ENCODE measurements around the gene IL10RB. TPM values are rescaled to one million over a fixed set of nuclear protein-coding genes. Genes with fewer than 3 reads are reported as not detected.

IL10RB gene
- total and polyA plus RNA-seq, 2 of the 8 experiments (the other 6 are each of a cell fraction or from before 2014, with no cell fraction given): 2.7 to 3.2 TPM

- TF ChIP-seq CREB1 (IDR thresholded peaks at IDR 0.05): peak; percentile 23; the same call in 1 of the 2 replicates
- no peak for TF ChIP-seq CHD1 (IDR thresholded peaks at IDR 0.05; ENCODE audit: low read depth, low read length)
- no peak for TF ChIP-seq HDAC2 (IDR thresholded peaks at IDR 0.05; ENCODE audit: borderline replicate concordance in 1 of 2, low read depth in 2 of 2, low read length in 2 of 2)
- peak; percentile 82 for TF ChIP-seq KDM4A (IDR thresholded peaks at IDR 0.05; ENCODE audit: low read depth, low read length, severe bottlenecking)
- TF ChIP-seq TAF1 (IDR thresholded peaks at IDR 0.05; ENCODE audit: low read depth, low read length): 0 out of 2 replicates have a peak, but pooled peaks have one; percentile 13
- TF ChIP-seq TBP (IDR thresholded peaks at IDR 0.05; ENCODE audit: low read depth, low read length): no peak
- TF ChIP-seq POLR2AphosphoS5 (IDR thresholded peaks at IDR 0.05; ENCODE audit: low read depth, low read length): peak; percentile 33; the same call in 1 of the 2 replicates
- 0 out of 4 replicates have a peak, but pooled peaks of 1 of the 2 experiments have one; percentile 14 for TF ChIP-seq SIN3A (conservative IDR thresholded peaks at IDR 0.05 in 1 of 2, IDR thresholded peaks at IDR 0.05 in 1 of 2; ENCODE audit: low read depth in 1 of 2, low read length in 2 of 2)
- no peak for TF ChIP-seq JUND (IDR thresholded peaks at IDR 0.05; ENCODE audit: low read length)
- TF ChIP-seq NANOG (IDR thresholded peaks at IDR 0.05; ENCODE audit: insufficient read depth, low read depth, low read length, poor library complexity, severe bottlenecking): no peak
Measured at GRCh38 chr21:33266050-33266788, at the start of gene IL10RB (continued).

Measured in H1 (cell line).